Activated T-cell treated with anti-CD3 and anti-CD28 coated beads, Interleukin-2, amount 50 U/mL, for 4 hours (primary cell): ENCODE measurements around the gene GABBR1. TPM values are rescaled to one million over a fixed set of nuclear protein-coding genes. Genes with fewer than 3 reads are reported as not detected.

Experiments used
- ATAC-seq, 2 donors: fragments of 200-7000 bp; cut with Tn5 transposase; one replicate each; pipeline ENCODE4 v1.10.0; 2021
- DNase-seq: peaks from one replicate; pipeline ENCODE4 v3.0.0-alpha.2; 2020
- H3K27me3 Mint-ChIP-seq: one replicate; pipeline ENCODE4 v1.8.0; 2021; ENCODE audit warnings: low read depth, mixed read lengths
- H3K36me3 Mint-ChIP-seq: one replicate; pipeline ENCODE4 v1.8.0; 2022; ENCODE audit warnings: mixed read lengths; ENCODE audit not compliant: insufficient read depth
- H3K4me1 Mint-ChIP-seq: one replicate; pipeline ENCODE4 v1.8.0; 2021; ENCODE audit warnings: low read depth, mixed read lengths
- H3K4me3 Mint-ChIP-seq: one replicate; pipeline ENCODE4 v1.8.0; 2021; ENCODE audit warnings: mild to moderate bottlenecking, moderate library complexity, mixed read lengths
- H3K9me3 Mint-ChIP-seq: one replicate; pipeline ENCODE4 v1.8.0; 2021; ENCODE audit warnings: mixed read lengths
- total RNA-seq, 3 donors: library from RNA; stranded (reverse); gene quantifications; one replicate each; pipeline ENCODE4 v1.2.1, GENCODE V29; 2021

GABBR1 gene
- total RNA-seq, 3 donors from 2014 or later = 4.2 to 5.6 (median 4.7) TPM

DNA sequence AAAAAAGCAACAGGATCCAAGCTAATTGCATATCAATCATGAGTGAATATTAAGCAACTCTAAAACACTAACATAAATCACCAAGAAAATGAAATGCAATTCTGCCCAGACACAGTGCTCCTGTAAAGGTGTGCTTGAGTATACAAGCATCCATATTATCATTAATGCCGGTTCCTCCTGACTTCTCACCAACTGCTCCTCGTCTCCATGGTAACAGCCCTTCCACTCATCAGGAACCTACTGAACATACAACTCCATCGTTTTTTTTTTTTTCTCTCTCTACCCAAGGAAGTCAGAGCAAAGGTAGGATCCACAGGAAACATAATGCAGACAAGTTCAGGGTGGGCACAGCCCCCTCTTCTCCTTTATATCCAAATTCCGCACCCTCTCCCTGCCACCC is 12.4 kb downstream of the GABBR1 start:
- no peaks in the 10 kb centered on the region for H3K27me3 Mint-ChIP-seq
- no peak for ATAC-seq

DNA sequence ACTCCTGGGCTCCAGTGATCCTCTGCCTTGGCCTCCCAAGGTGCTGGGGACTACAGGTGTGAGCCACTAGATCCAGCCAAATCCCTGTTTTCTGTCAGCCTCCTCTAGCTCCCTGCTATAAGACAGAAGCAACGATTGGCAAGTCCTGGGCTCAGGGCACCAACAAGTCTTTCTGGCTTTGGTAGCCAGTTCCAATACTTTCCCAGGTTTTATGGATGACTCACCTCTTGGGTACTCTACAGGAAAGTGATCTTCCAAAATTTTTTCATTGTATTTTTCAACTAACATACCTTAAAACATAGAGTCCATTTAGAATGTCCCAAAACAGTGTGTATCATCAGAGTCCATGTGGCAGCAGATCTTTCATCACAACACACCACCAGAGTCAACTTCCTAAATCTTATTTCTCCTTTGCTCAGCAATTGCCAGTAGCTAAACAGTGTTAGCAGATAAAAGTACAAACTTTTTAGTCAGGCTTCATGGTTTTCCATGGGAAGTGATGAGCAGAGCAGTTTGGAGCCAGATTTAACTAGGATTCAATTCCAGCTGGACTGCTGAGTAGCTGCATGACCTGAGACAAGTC is 13.3 kb downstream of the GABBR1 start:
- no peak for DNase-seq
- Mint-ChIP-seq H3K4me1 (no peaks in the 10 kb centered on the region), H3K9me3 (no peaks in the 10 kb centered on the region), H3K27me3 (no peaks in the 10 kb centered on the region), H3K4me3 (no peak overlapping the region), H3K36me3 (peaks cover 13% of the 10 kb centered on the region)
- ATAC-seq = no peak

More for the DNA sequence above, 12.4 kb downstream of the GABBR1 start:
- no peaks in the 10 kb centered on the region for H3K4me1 Mint-ChIP-seq
- H3K36me3 Mint-ChIP-seq = peaks cover 13% of the 10 kb centered on the region
- no peaks in the 10 kb centered on the region for H3K9me3 Mint-ChIP-seq
- no peak overlapping the region for H3K4me3 Mint-ChIP-seq
- DNase-seq = no peak

DNA sequence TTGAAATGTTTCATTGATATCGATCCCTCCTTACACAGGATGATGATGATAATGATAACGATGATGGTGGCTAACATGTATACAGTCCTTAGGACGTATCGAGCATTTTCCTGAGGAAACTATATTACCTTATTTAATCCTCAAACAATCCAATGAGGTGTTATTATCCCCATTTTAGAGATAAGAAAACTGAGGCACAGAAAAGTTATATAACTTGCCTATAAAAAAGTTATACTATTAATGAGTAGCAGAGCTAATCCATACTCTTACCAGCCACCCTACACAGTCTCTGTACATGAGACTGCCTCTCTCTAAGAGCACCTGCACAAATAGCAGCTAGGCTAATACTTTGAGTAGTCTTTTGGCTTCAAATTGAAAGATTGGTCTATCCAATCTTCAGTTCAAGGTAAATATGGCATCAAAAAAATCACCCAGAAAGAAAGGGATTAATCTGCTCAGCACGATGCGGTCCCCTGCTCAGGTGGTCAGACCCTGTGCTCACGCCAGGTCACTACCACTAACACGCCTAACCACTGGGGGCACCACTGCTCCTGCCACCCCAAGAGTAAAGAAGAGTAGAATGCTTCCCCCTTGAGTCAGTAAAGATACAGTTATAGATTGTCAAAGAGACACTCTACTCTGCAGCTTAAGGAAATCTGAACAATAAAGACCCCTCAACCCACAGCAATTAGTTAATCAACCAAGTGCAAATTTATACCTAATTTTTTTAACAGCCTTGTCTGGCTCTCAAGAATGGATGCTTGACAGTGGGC is 15.0 kb downstream of the GABBR1 start:
- H3K4me1 Mint-ChIP-seq = no peaks in the 10 kb centered on the region
- DNase-seq = no peak
- H3K9me3 Mint-ChIP-seq = no peaks in the 10 kb centered on the region
- H3K4me3 Mint-ChIP-seq = no peak overlapping the region
- H3K36me3 Mint-ChIP-seq = peaks cover 24% of the 10 kb centered on the region
- no peak for ATAC-seq
- no peaks in the 10 kb centered on the region for H3K27me3 Mint-ChIP-seq

DNA sequence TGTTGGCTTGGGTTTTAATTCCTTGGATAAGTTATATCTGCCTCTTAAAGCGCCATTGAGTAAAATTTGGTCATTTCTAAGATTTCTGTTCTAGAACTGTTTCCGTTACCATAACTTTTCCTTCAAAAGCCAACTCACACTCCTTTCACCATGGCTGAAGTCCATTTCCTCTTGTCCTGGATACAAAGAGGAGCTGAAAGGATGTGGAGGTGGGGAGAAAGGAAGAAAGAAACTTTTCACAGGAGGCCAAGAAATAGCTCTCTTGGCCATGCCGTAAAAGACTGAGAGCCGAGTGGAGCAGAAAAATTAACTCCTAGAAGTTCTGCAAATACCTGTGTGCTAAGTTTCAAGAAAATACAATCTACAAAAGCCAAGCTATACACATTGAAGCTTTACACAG is 21.6 kb downstream of the GABBR1 start:
- Mint-ChIP-seq H3K9me3 (no peaks in the 10 kb centered on the region), H3K36me3 (peaks cover 37% of the 10 kb centered on the region), H3K4me1 (no peaks in the 10 kb centered on the region), H3K27me3 (no peaks in the 10 kb centered on the region), H3K4me3 (no peak overlapping the region)
- ATAC-seq = no peak
- no peak for DNase-seq

DNA sequence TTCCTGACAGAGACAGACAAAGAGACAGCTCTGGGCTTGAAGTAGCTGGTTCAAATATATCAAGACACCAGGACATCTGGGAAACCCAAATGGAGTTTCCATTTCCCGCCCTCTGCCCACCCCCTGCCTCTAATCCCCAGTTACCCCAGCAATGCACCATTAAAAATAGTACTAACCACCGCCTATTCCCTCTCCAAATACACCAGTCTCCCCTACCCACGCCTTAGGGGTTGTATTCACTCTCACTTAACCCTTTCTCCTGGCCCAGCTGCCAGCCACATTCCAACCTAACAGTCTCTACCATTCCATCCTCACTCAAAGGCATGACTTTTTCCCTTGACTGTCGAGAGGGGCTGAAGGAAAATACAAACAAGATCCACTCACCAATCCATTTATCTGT is 22.4 kb downstream of the GABBR1 start:
- DNase-seq = no peak
- peaks cover 37% of the 10 kb centered on the region for H3K36me3 Mint-ChIP-seq

DNA sequence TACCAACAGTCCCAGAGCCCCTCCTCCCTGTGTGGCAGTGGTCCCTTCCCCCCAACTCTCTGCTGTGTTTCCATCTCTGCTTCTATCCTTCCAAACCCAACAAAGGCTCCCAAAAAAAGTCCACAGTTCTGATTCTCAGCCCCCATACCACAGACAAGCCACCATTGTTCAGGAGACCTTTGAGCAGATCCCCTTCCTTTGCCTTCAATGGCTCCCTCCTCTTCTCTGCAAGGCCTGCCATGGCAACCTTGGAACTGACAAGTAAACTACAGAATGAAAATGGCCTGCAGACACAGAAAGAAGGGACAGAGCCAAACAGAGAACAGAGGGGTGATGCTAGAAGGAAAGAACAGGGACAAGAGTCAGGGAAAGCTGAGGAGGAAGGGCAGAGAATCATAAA is 24.9 kb downstream of the GABBR1 start:
- H3K27me3 Mint-ChIP-seq = no peaks in the 10 kb centered on the region
- ATAC-seq (no peak), DNase-seq (no peak)
- no peaks in the 10 kb centered on the region for H3K9me3 Mint-ChIP-seq
- H3K4me3 Mint-ChIP-seq = no peak overlapping the region
- peaks cover 37% of the 10 kb centered on the region for H3K36me3 Mint-ChIP-seq
- no peaks in the 10 kb centered on the region for H3K4me1 Mint-ChIP-seq

More for the DNA sequence above, 22.4 kb downstream of the GABBR1 start:
- no peaks in the 10 kb centered on the region for H3K4me1 Mint-ChIP-seq
- no peaks in the 10 kb centered on the region for H3K9me3 Mint-ChIP-seq
- ATAC-seq = no peak
- no peaks in the 10 kb centered on the region for H3K27me3 Mint-ChIP-seq
- H3K4me3 Mint-ChIP-seq = no peak overlapping the region

DNA sequence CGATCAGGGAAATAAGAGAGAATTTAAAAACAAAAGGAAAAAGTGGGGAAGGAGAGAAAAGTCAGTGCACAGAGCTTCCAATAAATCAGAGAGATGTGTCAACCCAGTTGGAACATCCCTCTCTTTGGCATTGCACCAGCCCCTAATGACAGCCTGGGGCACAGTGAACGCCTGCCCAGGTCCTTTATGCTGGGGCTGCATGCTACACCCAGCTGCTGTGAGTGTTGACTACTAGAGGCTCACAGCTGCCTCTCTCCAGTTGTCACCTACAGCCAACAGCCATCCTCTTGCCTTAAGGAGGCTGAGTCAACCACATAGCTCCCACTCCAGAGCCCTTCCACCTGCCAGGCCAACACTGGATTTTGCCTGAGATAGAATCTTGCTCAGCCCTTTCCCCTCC is 29.1 kb downstream of the GABBR1 start:
- Mint-ChIP-seq H3K4me1 (no peaks in the 10 kb centered on the region), H3K27me3 (no peaks in the 10 kb centered on the region), H3K4me3 (no peak overlapping the region), H3K36me3 (peaks cover 24% of the 10 kb centered on the region), H3K9me3 (no peaks in the 10 kb centered on the region)
- ATAC-seq (no peak), DNase-seq (no peak)

DNA sequence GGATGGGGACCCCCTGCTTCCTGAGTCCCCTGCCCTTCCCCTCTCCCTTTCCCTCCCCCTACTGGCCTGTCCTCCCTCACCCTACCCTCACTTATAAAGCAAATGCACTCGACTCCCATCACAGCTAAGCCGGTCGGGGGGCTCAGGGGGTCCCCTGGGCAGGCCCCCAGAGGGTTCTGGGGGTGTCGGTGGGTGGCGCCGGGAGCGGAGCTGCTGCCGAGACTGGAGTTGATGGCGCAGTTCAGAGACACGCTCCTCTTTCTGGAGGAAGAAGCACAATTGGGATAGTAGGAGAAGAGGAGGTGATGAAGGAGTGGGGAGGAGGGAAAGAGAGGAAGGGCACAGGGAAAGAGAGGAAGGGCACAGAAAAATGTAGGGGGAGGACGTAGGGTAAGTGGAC is 29.5 kb downstream of the GABBR1 start:
- Mint-ChIP-seq H3K4me1 (no peaks in the 10 kb centered on the region), H3K9me3 (no peaks in the 10 kb centered on the region), H3K27me3 (no peaks in the 10 kb centered on the region), H3K4me3 (no peak overlapping the region), H3K36me3 (peaks cover 21% of the 10 kb centered on the region)
- ATAC-seq (no peak), DNase-seq (no peak)

DNA sequence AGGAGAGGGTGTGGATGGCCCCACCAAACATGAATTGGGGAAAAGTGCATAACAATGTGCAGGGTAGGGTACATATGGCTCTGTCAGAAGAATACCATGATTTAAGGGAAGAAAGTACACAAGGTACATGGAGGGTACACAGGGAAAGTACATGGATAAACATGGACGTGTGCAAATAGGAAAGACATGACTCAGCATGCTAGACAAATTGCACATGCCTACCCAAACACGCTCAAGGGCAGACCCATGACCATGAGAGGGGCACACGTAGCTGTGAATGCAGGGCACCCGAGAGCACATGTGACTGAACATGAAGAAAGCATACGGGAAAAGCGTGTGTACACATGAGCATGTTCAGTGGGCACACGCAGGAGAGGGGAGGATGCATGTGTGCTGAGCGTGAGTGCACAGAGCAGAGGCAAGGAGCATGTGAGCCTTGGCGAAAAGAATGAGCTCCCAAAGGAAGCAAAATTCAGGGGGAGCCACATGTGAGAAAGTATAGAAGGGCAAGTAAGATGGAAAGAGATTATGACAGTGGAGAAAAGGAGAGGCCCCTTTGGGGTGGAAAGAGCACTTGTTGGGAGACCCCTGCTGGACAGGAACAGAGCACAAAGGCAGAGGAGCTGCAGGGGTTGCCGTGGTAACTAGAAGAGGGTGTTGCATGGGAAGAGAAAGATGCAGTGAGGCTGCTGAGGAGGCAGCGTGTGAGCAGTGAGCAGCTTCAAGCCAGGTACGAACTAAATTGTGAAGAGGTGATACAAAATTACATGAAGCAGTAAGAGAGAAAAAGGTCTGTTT is 30.2 kb downstream of the GABBR1 start:
- ATAC-seq = no peak
- Mint-ChIP-seq H3K9me3 (no peaks in the 10 kb centered on the region), H3K4me1 (no peaks in the 10 kb centered on the region)

DNA sequence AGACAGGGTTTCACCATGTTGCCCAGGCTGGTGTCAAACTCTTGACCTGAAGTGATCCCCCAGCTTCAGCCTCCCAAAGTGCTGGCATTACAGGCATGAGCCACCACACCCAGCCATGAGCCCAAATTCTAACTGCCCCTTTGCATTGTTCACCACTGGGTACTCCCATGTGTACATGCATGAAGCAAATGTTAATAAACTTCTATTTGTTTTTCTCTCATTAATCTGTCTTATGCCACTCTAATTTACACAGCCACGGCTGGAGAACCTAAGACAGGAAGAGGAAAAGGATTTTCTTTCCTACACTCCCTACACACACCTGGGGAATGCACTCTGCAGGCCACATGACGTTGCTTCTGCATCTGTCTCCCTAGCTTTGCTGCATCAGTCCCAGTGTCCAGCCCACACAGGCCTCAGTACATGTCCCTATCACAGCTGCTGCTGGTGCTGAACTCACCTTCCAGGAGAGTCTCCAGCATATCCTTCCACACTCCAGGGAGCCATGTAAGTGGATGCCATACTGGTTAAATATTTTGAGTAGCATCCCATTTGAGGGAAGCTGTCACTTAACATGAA is 34.7 kb downstream of the GABBR1 start:
- peaks cover 4% of the 10 kb centered on the region for H3K27me3 Mint-ChIP-seq
- H3K36me3 Mint-ChIP-seq = peaks cover 3% of the 10 kb centered on the region
- H3K4me3 Mint-ChIP-seq = no peak overlapping the region
- no peaks in the 10 kb centered on the region for H3K9me3 Mint-ChIP-seq
- DNase-seq (no peak), ATAC-seq (no peak)
- H3K4me1 Mint-ChIP-seq = no peaks in the 10 kb centered on the region

More for the DNA sequence above, 30.2 kb downstream of the GABBR1 start:
- Mint-ChIP-seq H3K4me3 (no peak overlapping the region), H3K36me3 (peaks cover 16% of the 10 kb centered on the region), H3K27me3 (no peaks in the 10 kb centered on the region)
- DNase-seq = no peak

DNA sequence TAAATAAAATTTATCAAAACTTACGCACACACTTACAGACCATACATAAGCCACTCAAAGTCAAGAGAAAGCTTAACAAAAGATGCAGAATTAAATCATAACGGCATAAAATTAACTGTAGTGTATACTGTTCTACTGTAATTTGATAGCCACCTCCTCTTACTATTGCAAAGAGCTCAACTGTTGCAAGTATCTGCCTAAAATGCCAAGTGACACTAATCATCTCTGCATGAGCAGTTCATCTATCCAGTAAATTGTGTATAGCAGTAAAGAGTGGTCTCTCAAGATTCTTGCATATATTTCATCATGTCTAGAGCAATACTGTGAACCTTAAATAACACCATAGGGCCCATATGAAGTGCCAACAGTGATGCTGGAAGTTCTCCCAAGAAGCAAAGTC is 35.8 kb downstream of the GABBR1 start:
- H3K9me3 Mint-ChIP-seq = no peaks in the 10 kb centered on the region
- H3K4me3 Mint-ChIP-seq = no peak overlapping the region
- H3K27me3 Mint-ChIP-seq = peaks cover 8% of the 10 kb centered on the region
- ATAC-seq (no peak), DNase-seq (no peak)
- no peaks in the 10 kb centered on the region for H3K4me1 Mint-ChIP-seq
- no peaks in the 10 kb centered on the region for H3K36me3 Mint-ChIP-seq

DNA sequence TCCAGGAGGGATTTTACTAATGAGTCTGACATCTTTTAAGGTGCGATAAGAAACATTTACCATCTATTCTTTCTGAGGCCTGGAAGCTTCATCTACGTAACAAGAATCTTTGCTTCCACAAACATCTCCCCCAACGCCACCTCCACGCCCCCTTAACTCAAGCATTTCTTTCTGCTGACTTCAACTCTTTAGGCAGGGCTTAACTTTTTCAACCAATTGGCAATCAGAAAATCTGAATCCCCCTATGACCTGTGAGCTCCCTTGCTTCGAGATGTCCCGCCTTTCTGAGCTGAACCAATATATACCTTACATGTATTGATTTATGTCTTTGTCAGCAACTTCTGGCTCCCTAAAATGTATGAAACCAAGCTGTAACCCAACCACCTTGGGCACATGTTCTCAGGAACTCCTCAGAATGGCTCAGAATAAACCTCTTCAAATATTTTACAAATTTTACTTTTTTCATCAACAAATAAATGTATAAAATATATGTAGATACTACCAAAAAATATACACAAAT is 36.5 kb downstream of the GABBR1 start:
- Mint-ChIP-seq H3K36me3 (no peaks in the 10 kb centered on the region), H3K27me3 (peaks cover 13% of the 10 kb centered on the region), H3K9me3 (no peaks in the 10 kb centered on the region), H3K4me1 (no peaks in the 10 kb centered on the region), H3K4me3 (no peak overlapping the region)
- DNase-seq (no peak), ATAC-seq (no peak)

DNA sequence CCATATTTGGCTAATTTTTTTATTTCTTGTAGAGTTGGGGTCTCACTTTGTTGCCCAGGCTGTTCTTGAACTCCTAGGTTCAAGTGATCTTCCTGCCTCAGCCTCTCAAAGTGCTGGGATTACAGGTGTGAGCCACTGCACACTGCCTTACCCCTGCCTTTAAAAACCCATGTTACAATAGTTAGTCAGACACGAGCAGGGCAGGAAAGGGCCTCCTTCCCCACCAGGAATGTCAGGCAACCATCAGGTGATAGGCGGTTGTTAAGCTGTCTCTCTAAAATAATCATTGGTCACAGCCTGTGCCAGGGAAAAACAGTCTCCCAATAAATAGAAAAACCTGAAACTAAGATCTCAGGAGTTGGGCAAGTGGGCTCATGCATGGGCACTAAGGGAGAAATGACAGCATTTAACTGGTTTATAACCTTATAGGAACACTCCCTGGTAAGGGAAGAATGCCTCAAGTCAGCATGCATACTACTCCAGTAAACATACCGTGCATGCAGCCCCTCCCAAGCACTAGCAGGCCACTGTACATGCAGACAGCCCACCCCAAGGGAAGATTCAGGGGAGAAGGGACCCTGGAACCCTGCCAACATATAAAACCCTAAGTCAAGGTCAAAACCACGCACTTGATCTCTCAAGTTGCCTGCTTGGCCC is 39.7 kb downstream of the GABBR1 start:
- ATAC-seq (no peak), DNase-seq (no peak)
- Mint-ChIP-seq H3K4me1 (no peaks in the 10 kb centered on the region), H3K36me3 (no peaks in the 10 kb centered on the region), H3K27me3 (peaks cover 31% of the 10 kb centered on the region), H3K4me3 (no peak overlapping the region), H3K9me3 (no peaks in the 10 kb centered on the region)

DNA sequence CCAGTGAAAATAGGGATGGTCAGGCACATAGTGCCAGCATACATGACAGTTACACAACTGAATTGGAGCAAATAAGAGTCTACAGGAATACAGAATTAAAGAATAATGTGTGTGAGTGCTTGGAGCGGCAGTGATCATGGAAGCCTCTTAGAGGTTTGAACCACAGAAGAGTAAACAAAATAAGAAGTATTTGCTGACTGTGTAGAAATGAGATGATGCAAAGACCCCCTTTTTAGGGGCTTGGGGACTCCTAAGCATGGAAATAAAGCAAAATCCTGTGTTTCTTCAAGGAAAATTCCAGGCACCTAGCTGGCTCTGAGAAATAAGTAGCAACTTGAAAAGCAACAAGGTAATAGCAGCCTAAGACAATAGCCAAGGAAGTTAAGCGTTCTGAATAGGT is 41.3 kb downstream of the GABBR1 start:
- DNase-seq = no peak
- Mint-ChIP-seq H3K4me3 (no peak overlapping the region), H3K4me1 (no peaks in the 10 kb centered on the region), H3K36me3 (no peaks in the 10 kb centered on the region), H3K9me3 (no peaks in the 10 kb centered on the region), H3K27me3 (peaks cover 36% of the 10 kb centered on the region)
- ATAC-seq = no peak
